Skeletal muscle satellite cell (primary cell): Measurements from ENCODE around the gene SPRTN. TPM values are rescaled to one million over a fixed set of nuclear protein-coding genes. Genes with fewer than 3 reads are reported as not detected.

Experiments used
- H3K27me3 ChIP-seq: 2 replicates; pipeline ENCODE4 v1.7.0; 2013; ENCODE audit warnings: low read length; ENCODE audit not compliant: control insufficient read depth, insufficient read depth
- H3K36me3 ChIP-seq: 2 replicates; pipeline ENCODE4 v1.7.0; 2013; ENCODE audit warnings: mild to moderate bottlenecking, control low read depth, low read length; ENCODE audit not compliant: insufficient read depth
- H3K4me1 ChIP-seq: 2 replicates; pipeline ENCODE4 v1.7.0; 2013; ENCODE audit warnings: low read length; ENCODE audit not compliant: control insufficient read depth, insufficient read depth
- H3K4me2 ChIP-seq: 2 replicates; pipeline ENCODE4 v1.7.0; 2013; ENCODE audit warnings: mild to moderate bottlenecking, low read length
- H3K4me3 ChIP-seq: 2 replicates; pipeline ENCODE4 v1.7.0; 2013; ENCODE audit warnings: low read length
- H3K9ac ChIP-seq: 2 replicates; pipeline ENCODE4 v1.7.0; 2013; ENCODE audit warnings: mild to moderate bottlenecking, low read depth, low read length, moderate library complexity
- H3K9me3 ChIP-seq: replicated peaks from 2 replicates; pipeline ENCODE4 v1.7.0; 2013; ENCODE audit warnings: mild to moderate bottlenecking, control low read depth, low read length
- total RNA-seq: library from RNA; depleted of rRNA; stranded (reverse); fragments of >200 nt; gene quantifications from 2 replicates; pipeline ENCODE4 v1.2.3, GENCODE V29; 2012; rRNA removed

SPRTN gene
- total RNA-seq: 8.3 and 15.0 TPM in 2 replicates

- H3K27me3 ChIP-seq: no peaks in the 10 kb centered on the region
- H3K9ac ChIP-seq: peak within 1 kb of the TSS; percentile 95
- H3K4me2 ChIP-seq: peak within 1 kb of the TSS; percentile 98
- peaks cover 15% of the 10 kb centered on the region for H3K36me3 ChIP-seq
- peak within 1 kb of the TSS; percentile 91 for H3K4me3 ChIP-seq
- peaks cover 30% of the 10 kb centered on the region for H3K4me1 ChIP-seq
- no peaks in the 10 kb centered on the region for H3K9me3 ChIP-seq
Measured at GRCh38 chr1:231338270-231339128, at the start of gene SPRTN. TSS of gene SPRTN (plus strand) at chr1:231338293. CDS start at chr1:231338384, 91 bp downstream.

- no peak overlapping the region for H3K4me2 ChIP-seq
Measured at GRCh38 chr1:231295938-231296337, 42.2 kb upstream of the SPRTN start.

GRCh38 chr1:231301990-231302389 is 36.1 kb upstream of the SPRTN start:
- H3K9ac ChIP-seq: no peak overlapping the region
- no peaks in the 10 kb centered on the region for H3K36me3 ChIP-seq
- no peak overlapping the region for H3K4me3 ChIP-seq
- no peaks in the 10 kb centered on the region for H3K27me3 ChIP-seq
- H3K4me1 ChIP-seq: no peaks in the 10 kb centered on the region
- no peak overlapping the region for H3K4me2 ChIP-seq
- H3K9me3 ChIP-seq: no peaks in the 10 kb centered on the region

More at GRCh38 chr1:231295938-231296337, 42.2 kb upstream of the SPRTN start:
- H3K9ac ChIP-seq: no peak overlapping the region
- H3K36me3 ChIP-seq: no peaks in the 10 kb centered on the region
- no peaks in the 10 kb centered on the region for H3K9me3 ChIP-seq
- no peaks in the 10 kb centered on the region for H3K27me3 ChIP-seq
- no peaks in the 10 kb centered on the region for H3K4me1 ChIP-seq
- no peak overlapping the region for H3K4me3 ChIP-seq

- Histone ChIP-seq H3K4me2 (no peak overlapping the region), H3K9ac (no peak overlapping the region), H3K4me3 (no peak overlapping the region), H3K36me3 (no peaks in the 10 kb centered on the region), H3K27me3 (no peaks in the 10 kb centered on the region), H3K9me3 (no peaks in the 10 kb centered on the region), H3K4me1 (no peaks in the 10 kb centered on the region)
Measured at GRCh38 chr1:231310391-231310934, 27.6 kb upstream of the SPRTN start.

GRCh38 chr1:231311720-231312431 is 26.2 kb upstream of the SPRTN start:
- no peaks in the 10 kb centered on the region for H3K36me3 ChIP-seq
- no peaks in the 10 kb centered on the region for H3K27me3 ChIP-seq
- H3K4me1 ChIP-seq: no peaks in the 10 kb centered on the region
- no peak overlapping the region for H3K4me2 ChIP-seq
- no peak overlapping the region for H3K9ac ChIP-seq
- H3K9me3 ChIP-seq: no peaks in the 10 kb centered on the region
- no peak overlapping the region for H3K4me3 ChIP-seq

GRCh38 chr1:231312432-231312788 is 25.7 kb upstream of the SPRTN start:
- Histone ChIP-seq H3K4me3 (no peak overlapping the region), H3K4me2 (no peak overlapping the region), H3K9ac (no peak overlapping the region), H3K36me3 (no peaks in the 10 kb centered on the region), H3K4me1 (no peaks in the 10 kb centered on the region), H3K27me3 (no peaks in the 10 kb centered on the region), H3K9me3 (no peaks in the 10 kb centered on the region)

- Histone ChIP-seq H3K4me2 (no peak overlapping the region), H3K27me3 (no peaks in the 10 kb centered on the region), H3K9me3 (no peaks in the 10 kb centered on the region), H3K9ac (no peak overlapping the region), H3K4me1 (no peaks in the 10 kb centered on the region), H3K36me3 (no peaks in the 10 kb centered on the region), H3K4me3 (no peak overlapping the region)
Measured at GRCh38 chr1:231313661-231314060, 24.4 kb upstream of the SPRTN start.

GRCh38 chr1:231315887-231316286 is 22.2 kb upstream of the SPRTN start:
- Histone ChIP-seq H3K4me2 (no peak overlapping the region), H3K4me1 (no peaks in the 10 kb centered on the region), H3K4me3 (no peak overlapping the region), H3K9me3 (no peaks in the 10 kb centered on the region), H3K9ac (no peak overlapping the region), H3K27me3 (no peaks in the 10 kb centered on the region), H3K36me3 (no peaks in the 10 kb centered on the region)

GRCh38 chr1:231317306-231318014 is 20.6 kb upstream of the SPRTN start:
- Histone ChIP-seq H3K4me1 (no peaks in the 10 kb centered on the region), H3K9ac (no peak overlapping the region)

GRCh38 chr1:231318015-231318355 is 20.1 kb upstream of the SPRTN start:
- Histone ChIP-seq H3K4me2 (no peak overlapping the region), H3K9ac (no peak overlapping the region), H3K4me1 (no peaks in the 10 kb centered on the region), H3K36me3 (no peaks in the 10 kb centered on the region), H3K9me3 (no peaks in the 10 kb centered on the region), H3K4me3 (no peak overlapping the region), H3K27me3 (no peaks in the 10 kb centered on the region)

More at GRCh38 chr1:231317306-231318014, 20.6 kb upstream of the SPRTN start:
- Histone ChIP-seq H3K36me3 (no peaks in the 10 kb centered on the region), H3K4me2 (no peak overlapping the region), H3K27me3 (no peaks in the 10 kb centered on the region), H3K4me3 (no peak overlapping the region), H3K9me3 (no peaks in the 10 kb centered on the region)

- Histone ChIP-seq H3K4me2 (no peak overlapping the region), H3K4me3 (no peak overlapping the region), H3K9me3 (no peaks in the 10 kb centered on the region), H3K9ac (no peak overlapping the region), H3K36me3 (no peaks in the 10 kb centered on the region), H3K4me1 (no peaks in the 10 kb centered on the region), H3K27me3 (no peaks in the 10 kb centered on the region)
Measured at GRCh38 chr1:231318568-231318967, 19.5 kb upstream of the SPRTN start.
